AML-193 (cell line): ENCODE measurements around the gene FLT3LG.
"Not testable (repeated sequence)": the region's sequence is repeated elsewhere in the genome, so short reads cannot be mapped to it uniquely, and the experiment has no call there.

Source experiments
- DNase-seq, 2 experiments: peaks; one replicate each; lab custom pipeline; 2025; lab: John Stamatoyannopoulos, UW

FLT3LG gene

DNA sequence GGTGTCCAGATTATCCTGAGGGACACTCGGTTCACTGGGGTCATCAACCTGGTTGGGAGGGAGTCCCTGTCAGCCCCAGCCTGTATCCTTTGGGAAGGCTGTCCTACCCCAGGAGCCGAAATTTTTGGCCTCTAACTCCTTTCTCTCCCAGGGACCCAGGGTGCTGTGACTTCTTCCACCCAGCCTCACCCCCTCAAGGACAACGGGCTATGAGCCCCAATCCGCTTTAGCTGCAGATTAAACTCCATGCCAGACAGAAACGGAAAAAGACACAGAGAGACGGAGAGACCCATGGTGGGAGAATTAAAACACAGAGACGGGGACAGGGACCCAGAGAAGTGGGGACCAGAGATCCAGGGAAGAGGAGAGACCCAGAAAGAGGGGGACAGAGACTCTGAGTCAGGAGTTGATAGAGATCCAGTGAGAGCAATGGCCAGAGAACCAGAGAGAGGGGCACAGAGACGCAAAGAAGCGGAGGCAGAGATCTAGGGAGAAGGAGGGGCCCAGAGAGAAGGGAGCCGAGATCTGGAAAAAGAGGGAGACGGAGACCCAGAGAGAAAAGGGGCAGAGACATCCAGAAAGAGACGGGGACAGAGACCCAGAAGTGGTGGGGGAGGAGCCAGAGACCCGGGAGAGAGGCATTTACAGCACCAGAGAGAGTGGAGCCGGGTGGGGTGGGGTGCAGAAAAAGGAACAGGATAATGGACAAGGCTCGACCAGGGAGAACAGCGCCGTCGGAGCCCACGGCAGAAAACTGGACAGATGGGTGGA, 33.4 kb upstream of the FLT3LG start:
- no peak for DNase-seq

DNA sequence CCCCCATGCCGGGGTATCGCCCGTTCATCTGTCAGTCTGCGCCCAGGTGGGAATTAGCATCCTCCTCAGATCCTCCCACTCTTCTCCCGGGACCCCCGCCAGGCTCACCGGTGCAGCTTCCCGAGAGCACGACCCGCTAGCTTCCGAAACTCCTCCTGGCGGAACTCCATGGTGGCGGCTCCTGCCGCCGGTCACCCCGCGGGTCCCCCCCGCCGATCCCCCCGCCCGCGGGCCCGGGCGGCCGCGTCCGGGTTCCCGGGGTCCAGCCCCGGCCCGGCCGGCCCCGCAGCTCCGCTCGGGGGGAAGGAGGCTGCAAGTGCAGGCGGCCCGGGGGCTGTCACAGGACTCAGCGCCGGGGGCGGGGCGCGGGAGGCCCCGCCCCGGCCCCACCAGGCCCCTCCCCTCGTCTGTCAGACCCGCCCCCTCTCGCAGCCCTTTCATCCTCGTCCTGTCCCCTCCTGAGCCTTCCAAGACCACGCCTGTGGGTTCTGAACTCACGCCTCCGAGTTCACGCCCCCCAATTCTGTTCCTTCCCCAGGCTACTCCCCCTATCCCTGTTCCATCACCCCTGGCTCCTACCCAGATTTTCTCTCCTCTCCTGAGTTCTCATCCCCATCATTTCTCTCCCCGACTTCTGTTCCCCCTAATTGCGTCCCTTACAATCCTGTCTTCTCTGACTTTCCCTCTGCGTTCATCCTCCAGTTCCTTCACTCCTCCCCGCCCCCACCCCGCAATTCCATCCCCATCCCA, 32.6 kb upstream of the FLT3LG start, which contains the start of gene SLC17A7:
Gene SLC17A7 (minus strand): TSS at position 318 of the 750 bp plus-strand sequence. CDS start 148 bp downstream, at position 170.
- no peak for DNase-seq

DNA sequence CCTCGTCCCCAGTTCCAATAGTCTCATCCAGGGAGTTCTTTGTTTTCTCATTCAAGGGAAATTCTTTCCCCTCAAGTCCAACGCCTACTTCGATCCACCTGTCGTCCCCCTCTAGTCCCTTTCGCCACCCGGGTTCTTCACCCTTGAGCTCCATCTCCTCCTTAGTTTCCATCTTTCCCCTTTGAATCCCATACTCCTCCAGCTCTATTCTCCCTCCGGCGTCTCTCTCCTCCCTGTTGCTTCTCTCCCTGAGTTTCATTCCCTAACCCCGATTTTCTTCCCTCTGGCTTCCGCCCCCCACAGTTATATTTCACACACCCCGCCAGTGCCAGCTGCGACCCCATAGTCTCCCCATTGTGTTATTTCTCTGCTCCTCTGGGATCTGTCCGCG, 32.1 kb upstream of the FLT3LG start:
- DNase-seq: no peak

DNA sequence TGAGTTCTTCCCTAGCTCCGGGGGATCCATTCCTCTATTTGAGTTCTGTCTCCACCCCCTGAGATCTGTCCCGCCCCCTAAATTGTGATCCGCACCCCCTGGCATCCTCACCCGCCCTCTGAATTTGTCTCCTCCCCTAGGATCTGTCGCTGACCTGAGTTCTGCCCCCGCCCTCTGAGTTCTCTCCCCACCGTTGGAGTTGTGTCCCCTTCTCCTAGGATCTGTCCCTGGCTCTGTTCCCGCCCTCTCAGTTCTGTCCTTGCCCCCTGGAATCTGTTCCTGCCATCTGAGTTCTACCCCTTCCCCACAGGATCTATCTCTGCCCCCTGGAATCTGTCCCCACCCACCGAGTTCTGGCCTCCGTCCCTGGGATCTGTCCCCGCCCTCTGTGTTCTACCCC, 31.7 kb upstream of the FLT3LG start:
- no peak for DNase-seq

DNA sequence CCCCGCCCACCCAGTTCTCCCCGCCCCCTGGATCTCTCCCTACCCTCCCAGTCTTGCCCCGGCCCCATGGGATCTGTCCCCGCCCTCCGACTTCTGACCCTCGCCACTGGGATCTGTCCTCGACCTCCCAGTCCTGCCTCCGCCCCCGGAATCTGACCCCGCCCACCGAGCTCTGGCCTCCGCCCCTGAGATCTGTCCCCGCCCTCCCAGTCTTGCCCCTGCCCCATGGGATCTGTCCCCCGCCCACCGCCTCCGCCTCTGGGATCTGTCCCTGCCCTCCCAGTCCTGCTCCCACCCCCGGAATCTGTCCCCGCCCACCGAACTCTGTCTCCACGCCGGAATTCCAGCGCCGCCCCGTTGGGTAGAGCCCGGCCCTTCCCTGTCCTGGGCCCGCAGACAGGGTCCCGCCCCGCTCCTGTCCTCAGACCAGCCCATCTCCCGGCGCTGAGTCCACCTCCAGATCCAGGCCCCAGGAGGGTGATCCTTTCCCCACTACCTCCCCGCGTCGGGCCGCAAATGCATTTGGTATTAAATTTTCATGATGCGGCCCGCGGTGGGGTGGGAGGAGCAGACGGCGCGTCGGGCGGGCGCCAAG, 31.1 kb upstream of the FLT3LG start:
- peak; percentile 45 to 50 for DNase-seq

DNA sequence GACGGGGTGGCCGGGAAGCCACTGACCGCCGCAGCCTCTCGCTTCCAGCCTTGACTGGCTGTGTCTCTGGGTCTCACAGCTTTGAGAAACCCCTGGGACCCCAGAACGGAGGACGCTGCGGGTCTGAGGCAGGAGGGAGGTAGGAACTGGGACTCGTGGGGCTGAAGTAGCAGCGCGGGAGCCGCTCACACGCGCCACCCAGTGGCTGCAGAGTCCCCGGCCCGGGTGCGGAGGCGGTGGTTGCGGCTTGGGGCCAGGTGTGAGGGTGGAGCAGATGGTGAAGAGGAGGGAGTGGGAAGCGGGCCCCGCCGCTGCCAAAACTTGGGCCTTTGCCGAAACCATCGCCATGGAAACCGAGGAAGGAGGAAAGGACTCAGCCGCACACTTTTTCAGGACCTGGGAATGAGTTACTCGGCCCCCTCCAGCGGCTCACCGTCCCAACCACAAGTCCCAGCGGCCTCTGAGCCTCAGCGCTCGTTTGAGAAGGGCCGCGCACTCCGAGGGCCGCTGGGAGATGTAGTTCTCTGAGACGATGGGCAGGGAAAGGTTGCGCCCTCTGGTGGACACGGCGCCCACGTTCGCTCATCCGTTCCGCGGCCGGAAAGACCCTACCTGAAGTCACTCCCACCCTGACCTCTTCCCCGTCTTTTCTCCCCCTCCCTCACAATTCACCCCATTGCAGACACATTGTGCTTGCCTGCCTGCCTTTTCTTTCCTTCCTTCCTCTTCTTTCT, 30.5 kb upstream of the FLT3LG start:
- DNase-seq: peak; percentile 84 to 85

DNA sequence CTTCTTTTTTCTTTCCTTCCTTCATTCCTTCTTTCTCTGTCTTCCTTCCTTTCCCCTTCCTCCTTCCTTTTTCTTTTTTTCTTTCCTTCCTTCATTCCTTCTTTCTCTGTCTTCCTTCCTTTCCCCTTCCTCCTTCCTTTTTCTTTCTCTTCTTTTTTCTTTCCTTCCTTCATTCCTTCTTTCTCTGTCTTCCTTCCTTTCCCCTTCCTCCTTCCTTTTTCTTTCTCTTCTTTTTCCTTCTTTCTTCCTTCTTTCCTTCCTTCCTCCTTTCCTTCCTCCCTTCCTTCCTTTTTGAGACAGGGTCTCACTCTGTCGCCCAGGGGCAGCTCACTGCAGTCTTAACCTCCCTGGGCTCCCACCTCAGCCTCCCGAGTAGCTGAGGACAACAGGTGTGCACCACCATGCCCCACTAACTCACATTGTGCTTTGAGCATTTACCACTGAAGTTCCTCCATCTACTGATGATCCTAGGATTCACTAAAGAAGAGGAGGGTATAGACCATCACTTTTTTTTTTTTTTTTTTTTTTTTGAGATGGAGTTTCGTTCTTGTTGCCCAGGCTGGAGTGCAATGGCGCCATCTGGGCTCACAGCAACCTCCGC, 29.8 kb upstream of the FLT3LG start:
- not testable (repeated sequence) for DNase-seq

DNA sequence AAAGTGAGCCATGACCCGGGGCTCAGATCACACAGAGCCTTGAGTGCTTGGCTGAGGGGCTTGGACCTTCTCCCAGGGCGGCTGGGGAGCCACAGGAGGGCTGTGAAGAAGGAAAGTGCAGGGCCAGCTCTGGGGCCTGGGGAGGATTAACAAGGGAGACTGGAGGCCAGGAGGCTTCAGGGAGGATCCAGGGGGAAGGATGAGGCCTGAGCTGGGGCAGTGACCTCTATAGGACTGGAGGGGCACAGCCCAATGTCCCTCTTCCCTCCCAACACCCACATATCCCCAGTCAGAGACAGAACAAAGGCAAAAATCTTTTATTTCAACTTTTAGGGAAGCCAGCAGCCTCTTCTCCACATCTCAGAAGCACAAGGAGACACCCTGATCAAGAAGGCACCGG, 28.0 kb upstream of the FLT3LG start:
- no peak for DNase-seq

DNA sequence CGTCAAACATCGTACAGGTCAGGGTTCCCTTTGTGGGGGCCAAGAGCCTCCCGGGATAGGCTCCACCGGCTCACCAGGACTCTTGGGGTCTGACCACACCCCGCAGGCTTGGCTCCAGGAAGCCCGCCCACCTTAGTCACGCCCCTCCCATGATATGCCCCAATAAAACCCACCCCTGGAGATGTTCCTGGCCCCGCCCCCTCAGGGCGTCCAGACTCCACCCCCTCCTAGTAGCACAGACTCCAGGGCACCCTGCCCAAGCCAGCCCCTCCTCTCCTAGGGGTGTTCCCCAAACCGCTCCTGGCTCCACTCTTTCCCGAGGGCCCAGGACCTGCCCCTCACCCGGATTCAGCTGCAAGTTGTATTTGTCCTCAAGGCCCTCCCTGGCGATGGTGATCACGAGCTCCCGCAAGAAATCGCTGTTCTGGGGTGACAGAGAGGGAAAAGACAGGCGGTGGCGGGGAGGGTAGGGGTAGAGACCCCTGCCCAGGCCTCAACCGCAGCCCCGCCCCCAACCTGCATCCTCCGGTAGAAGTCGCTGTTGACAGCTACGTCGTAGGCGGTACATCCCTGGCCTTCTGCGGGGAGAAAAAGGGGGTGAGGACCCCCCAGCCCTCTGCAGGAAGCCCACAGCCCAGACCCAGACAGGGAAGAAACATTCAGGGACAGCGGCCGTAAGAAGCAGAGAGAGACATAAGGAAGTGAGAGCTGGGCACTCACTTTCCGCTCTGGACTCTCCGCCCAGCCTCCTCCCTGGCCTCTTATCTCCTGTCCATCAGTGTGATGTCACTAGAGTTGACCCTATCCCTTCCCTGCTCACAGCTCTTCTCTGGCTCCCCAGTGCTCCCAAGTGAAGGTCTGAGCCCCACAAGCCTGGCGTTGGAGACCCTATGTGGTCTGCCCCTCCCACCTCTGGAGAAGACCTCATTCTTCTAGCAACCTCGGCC, 26.3 kb upstream of the FLT3LG start:
- no peak for DNase-seq

DNA sequence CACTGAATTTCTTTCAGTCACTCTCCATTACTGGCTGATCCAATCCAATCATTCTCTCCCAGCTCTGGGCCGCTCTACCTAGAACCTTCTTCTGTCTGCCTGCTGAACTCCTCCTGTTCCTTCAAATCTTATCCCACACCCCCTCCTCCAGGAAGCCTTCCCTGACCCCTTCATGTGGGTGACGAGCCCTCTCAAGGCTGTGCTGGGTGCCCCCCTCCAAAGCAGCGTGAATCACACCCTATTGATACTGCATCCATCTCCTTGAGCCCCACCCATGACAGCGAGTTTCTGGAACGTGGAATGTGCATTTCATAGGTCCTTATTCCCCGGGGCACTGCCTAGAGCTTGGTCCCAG, 25.6 kb upstream of the FLT3LG start:
- no peak for DNase-seq

DNA sequence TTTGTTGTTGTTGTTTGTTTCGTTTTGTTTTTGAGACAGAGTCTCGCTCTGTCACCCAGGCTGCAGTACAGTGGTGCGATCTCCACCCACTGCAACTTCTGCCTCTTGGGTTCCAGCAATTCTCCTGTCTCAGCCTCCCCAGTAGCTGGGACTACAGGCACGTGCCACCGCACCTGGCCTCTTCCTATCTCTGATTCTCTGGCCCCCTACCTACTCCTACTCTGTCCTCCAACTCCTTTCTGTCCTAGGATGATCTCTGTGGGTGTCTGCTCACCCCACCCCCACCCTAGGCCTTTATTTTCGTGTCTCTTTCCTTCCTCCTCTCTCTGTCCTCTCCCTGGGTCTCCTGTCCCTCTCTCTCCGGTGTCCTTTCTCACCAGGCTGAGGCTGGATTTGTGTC, 23.6 kb upstream of the FLT3LG start:
- DNase-seq: no peak

DNA sequence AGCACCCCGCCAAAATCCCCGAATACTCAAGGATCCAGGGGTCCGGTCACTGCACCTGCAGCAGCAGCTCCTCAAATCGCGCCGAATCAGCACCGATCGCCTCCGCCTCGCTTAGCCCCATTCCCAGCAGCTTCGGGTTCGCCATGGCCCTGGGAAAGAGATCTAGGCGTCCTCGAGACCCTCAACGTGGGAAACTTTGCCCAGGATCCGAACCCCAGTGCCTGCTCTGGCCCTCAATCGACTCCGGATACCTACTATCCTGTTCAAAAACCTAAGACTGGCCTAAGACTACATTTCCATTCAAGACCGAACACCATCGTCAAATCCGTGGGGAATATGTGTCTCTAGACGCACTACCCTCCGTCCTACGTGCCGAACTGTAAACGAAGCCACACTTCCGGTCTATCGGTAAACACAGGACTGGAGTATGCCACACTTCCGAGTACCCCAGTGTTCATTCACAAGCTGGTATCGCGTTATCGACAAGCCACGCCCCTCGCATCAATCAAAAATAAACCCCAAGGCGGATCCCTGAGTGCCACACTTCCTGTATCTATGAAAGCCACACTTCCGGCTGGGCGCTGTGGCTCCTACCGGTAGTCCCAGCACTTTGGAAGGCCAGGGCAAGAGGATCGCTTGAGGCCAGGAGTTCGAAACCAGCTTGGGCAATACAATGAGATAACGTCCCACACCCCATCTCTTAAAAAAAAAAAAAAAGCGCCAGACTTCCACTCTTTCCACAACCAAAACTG, 22.4 kb upstream of the FLT3LG start, which contains the start of gene PIH1D1:
Gene PIH1D1 (minus strand): TSS at position 385 of the 752 bp plus-strand sequence. CDS start 240 bp downstream, at position 145.
- DNase-seq: peak; percentile 97

DNA sequence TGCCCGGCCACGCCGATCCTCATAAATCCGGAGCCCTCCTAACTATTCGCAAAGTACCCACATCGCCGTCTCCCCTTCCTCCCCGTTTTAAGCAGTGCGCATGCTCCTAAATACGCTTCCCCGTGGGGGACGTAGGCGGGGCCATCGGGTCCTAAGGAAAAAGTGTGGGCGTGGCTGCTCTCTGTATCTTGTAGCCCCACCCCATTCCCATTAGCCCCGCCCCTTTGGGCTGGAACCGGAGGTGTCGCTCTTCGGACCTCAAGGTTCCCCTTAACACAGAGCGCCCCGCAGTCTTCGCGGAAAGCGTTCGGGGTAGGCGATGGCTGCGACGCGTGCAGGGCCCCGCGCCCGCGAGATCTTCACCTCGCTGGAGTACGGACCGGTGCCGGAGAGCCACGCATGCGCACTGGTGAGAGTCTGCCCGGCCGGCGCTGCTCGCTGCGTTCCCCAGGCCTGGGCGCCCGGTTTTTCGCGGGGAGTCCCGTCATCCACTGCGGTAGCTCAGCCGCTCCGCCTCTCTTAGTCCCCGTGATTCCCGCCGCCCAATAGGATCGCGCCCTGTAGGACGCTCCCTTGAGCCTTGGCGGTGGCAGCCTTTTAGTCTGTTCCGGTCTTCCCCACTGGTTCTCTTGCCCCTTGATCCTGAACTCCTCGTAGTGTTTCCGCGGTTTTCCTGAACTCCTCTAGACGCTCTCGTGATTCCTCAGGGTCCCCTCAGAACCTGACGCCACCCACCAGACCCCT, 20.8 kb upstream of the FLT3LG start, which contains the start of gene ALDH16A1:
Gene ALDH16A1 (plus strand): TSS at position 213 of the 744 bp plus-strand sequence. CDS start 107 bp downstream, at position 320.
- DNase-seq: peak; percentile 92 to 95

DNA sequence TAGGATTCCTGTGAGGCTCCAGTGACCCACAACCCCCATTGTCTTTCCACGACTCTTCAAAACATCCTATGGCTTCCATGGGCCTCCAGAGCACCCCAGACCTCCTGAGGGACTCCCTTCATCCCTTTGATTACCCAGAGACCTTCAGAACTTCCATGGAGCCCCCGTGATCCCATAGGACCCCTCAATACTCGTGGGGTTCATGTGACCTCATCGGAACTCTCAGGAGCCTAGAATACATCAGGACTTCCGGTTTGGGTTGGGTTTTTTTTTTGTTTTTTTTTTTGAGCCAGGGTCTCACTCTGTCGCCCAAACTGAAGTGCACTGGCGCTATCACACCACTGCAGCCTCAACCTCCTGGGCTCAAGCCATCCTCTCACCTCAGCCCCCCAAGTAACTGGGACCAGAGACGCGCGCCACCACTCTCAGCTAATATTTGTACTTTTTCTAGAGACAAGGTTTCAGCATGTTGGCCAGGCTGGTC, 20.2 kb upstream of the FLT3LG start:
- DNase-seq: no peak

DNA sequence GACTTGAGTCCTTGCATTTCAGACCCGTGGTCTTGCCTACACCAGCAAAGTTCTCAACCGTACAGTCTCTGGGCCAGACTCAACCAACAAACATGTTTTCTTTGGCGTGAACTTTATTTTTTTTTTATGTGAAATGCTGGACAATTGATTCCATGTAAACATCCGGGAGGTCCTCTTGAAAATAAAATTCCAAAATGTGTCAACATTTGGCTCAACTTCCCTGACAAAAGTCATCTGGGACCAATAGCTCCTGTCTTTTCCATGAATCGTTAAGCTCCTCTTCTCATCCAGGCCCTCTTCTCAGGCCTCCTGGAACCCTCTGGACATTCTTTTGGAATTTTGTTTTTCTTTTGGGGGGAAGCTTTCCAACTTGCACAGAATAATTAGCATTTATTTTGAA, 18.2 kb upstream of the FLT3LG start:
- DNase-seq: no peak

DNA sequence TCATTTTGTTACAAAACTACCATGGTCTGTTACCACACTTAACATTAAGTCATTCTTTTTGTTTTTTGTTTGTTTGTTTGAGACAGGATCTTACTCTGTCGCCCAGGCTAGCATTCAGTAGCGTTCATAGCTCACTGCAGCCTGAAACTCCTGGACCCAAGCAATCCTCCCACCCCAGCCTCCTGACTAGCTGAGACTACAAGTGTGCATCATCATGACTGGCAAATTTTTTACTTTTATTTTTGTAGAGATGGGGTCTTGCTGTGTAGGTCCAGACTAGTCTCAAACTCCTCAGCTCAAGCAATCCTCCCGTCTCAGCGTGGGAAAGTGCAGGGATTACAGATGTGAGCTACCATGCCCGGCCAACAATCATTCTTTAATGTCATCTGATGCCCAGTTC, 17.7 kb upstream of the FLT3LG start:
- no peak for DNase-seq

DNA sequence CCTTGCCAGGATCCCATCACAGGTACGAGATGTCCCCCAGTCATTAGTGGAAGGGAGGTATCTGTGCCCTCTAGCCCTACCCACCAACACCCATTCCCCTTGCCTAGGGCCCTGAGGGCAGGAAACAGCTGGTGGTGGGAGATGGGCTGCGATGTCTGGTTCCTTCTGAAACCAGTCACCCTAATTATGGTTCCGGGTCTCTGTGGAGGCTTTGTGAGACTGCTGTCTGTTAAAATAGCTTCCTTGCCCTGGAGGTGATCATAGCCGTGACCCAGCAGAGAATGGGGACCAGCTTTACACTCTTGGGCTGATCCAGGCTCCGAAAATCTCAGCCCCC, 15.5 kb upstream of the FLT3LG start:
- no peak for DNase-seq

DNA sequence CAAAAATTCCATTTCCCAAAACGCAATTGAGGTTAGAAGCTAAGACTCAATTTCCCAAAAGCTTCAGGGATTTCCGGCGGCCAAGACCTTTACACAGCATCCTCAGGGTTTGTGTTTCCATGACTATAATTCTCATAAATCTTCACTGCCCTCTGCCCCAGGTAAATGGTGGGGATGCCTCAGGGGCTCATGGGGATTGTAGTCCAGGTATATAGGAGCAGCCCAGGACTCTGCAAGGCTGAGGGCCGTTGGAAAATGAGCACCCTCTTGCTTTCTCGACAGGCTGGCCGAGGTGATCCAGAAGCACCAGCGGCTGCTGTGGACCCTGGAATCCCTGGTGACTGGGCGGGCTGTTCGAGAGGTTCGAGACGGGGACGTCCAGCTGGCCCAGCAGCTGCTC, 14.6 kb upstream of the FLT3LG start:
- DNase-seq: no peak

DNA sequence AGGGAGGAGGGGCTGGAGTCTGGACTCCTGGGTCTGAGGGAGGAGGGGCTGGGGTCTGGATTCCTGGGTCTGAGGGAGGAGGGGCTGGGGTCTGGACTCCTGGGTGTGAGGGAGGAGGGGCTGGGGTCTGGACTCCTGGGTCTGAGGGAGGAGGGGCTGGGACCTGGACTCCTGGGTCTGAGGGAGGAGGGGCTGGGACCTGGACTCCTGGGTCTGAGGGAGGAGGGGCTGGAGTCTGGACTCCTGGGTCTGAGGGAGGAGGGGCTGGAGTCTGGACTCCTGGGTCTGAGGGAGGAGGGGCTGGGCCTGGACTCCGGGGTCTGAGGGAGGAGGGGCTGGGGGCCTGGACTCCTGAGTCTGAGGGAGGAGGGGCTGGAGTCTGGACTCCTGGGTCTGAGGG, 12.9 kb upstream of the FLT3LG start:
- DNase-seq: not testable (repeated sequence)
